GM12873 (cell line): ENCODE measurements around the gene KRTAP24-1.

Experiments
- CTCF ChIP-seq: IDR thresholded peaks from 2 replicates; pipeline ENCODE4 v1.5.1; 2012; ENCODE audit warnings: low read depth, mild to moderate bottlenecking, moderate library complexity, low read length, control low read depth; ENCODE audit not compliant: insufficient read depth; ENCODE audit errors: missing control alignments

The KRTAP24-1 gene

GRCh38 chr21:30234050-30234449, 48.7 kb downstream of the KRTAP24-1 start:
- no peak for TF ChIP-seq CTCF

- TF ChIP-seq CTCF, result no peak
Measured at GRCh38 chr21:30233228-30234020, 49.3 kb downstream of the KRTAP24-1 start.

GRCh38 chr21:30232011-30232410, 50.7 kb downstream of the KRTAP24-1 start:
- TF ChIP-seq CTCF, result no peak
